GM21528 (cell line): ENCODE results near the gene RASGEF1B.
A peak's percentile ranks its signal among the peaks of the same experiment; 100 is the strongest.
"Not testable (repeated sequence)": the region's sequence is repeated elsewhere in the genome, so short reads cannot be mapped to it uniquely, and the experiment has no call there.

Experiments
- ATAC-seq: cut with Tn5 transposase; IDR thresholded peaks from one replicate; pipeline ENCODE4 v1.9.1; 2021; ENCODE audit warnings: mild to moderate bottlenecking, moderate library complexity; ENCODE audit not compliant: unreplicated experiment, low FRiP score

Gene RASGEF1B

DNA sequence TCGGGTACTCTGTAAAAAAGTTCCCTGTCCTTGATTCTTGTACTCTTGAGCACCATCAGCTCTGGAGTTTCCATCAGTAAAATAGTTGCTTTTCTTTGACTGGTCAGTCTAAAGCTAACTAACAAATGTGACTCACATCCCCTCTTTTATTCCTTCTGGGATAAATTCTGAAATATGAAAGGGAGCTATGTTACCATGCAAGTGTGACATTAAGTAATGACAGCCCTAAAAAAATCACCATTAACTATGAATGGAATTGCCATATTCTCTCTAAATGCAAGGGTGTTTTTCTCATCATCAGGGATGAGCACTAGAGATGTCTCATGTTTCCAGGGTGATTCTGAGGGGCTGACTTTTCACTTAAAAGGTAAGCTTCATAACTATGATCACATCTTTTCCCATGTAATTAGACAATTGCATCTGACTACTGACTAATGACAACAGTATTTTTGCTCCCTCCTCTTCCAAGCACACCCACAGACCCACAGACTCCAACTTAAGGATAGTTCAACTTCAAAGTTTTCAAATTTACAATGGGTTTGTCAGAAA, 26.9 kb upstream of the RASGEF1B start:
- ATAC-seq: no peak

DNA sequence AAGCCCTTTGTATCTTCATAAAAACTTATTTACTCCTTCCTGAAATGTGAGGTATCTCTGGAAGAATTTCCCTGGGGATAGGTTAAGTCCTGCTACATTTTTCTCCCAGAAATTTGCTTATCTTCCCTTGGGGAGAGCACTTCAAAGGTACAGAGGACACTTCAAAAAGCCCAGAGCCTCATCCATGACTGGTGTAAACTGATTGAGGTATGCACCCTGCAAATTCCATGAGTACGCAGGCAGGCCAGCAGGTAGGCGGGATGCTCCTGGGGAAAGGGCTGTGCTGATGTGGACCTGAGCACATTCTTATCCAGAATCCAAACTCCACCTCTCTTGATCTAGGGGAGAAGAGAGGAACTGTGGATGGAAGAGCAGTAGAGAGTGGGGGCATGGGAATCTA, 26.3 kb upstream of the RASGEF1B start:
- ATAC-seq: no peak

DNA sequence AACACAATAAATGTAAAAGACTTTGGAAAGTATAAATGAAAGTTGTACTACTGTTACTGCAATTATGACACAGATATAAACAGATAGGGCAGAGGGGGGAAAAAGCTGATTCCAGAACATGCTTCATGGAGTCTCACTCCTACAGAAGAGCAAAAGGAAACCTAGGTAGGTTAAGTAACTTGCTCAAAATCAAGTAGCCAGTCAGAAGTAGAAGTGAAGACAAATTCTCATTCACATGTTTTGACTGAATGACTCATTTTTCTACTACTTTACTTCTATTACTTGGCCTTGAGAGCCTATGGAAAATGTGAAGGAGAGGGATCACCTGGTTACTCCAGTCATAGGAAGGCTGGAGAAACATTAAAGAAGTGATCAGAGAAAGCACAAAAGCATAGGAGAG, 23.6 kb upstream of the RASGEF1B start:
- ATAC-seq: no peak

- peak; percentile 74 for ATAC-seq
These were observed 22.3 kb upstream of the RASGEF1B start for GRCh38 chr4:81494031-81494431.

DNA sequence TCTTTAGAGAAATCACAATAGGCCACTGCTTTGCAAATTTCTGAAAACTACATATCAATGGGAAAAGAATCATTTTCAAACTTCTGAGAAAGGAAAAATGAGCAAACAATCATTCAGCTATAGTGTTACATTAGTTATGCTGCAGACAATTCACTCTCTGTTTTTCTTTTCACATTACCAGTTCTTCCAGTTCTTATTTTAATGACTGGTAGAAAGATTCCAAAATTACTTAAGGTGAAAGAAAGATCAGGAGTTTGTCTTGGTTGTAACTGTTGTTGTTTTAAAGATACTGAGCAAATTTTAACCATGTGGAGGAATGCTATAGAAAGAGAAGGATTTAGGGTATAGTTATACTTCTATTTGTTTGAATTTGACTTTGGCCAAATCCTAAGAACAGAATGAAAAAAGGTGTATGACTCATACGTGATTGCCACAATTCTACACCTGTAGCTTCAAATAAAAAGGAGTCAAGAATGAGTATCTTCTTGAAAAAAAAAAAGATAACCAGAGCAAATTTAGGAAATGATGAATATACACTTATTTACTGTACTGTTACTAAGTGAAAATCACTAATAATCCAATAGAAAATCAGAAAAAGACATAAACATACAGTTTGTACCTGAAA, 21.0 kb upstream of the RASGEF1B start:
- ATAC-seq: no peak

GRCh38 chr4:81491943-81492342, 20.2 kb upstream of the RASGEF1B start:
- peak; percentile 70 for ATAC-seq

DNA sequence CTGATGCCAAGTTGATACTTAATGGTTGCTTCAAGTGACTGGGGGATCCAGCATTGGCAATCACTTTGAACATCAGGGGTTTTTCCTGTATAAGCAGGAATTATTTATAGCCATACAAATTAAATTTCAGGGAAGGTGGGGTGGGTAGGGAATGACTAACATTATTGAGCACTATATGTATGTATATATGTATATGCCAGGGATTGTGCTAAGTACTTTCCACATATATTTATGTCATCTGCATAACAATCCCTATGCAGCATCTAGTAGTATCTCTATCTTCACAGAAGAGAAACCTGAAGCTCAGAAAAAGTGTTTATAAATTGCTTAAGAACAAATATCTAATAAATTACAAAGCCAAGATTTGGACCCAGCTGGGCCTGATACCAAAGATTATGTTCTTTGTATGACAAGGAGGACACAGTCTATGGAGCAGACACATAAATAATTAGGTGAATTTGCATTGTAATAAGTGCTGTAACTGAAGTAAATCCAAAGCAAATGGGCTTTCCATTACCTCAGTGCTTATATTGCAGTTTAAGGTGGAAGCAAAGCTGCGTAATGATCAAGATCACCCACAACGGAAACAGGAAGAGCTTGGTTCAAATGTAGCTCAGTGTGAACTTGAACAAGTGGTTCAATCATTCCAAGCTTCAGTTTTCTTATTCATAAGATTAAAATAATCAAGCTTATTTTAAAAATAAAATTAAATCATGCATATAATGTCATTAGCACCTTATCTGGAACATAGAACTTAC, 18.9 kb upstream of the RASGEF1B start:
- ATAC-seq: no peak

GRCh38 chr4:81486502-81486901, 14.8 kb upstream of the RASGEF1B start:
- ATAC-seq: no peak

GRCh38 chr4:81485310-81485980, 13.7 kb upstream of the RASGEF1B start:
- ATAC-seq: no peak

GRCh38 chr4:81482326-81482725, 10.6 kb upstream of the RASGEF1B start:
- no peak for ATAC-seq

DNA sequence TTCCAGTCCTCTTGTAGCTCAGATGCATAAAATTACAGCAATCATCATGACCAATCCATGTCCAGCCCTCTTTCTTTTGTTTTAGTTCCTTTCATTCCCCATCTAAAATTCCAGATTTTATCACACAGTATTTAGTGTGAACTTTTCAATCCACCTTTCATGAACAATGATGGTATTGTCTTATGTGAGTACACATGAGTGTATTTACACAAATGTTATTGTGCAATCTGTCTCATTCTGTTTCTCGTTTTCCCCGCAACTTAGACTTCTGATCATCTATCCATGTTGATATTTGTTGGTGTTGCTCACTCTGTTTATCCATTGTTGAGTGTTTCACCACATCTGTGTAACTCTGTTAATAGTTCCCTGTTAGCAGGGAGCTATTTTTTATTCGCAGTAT, 9.4 kb upstream of the RASGEF1B start:
- no peak for ATAC-seq

- not testable (repeated sequence) for ATAC-seq
These were observed 7.9 kb upstream of the RASGEF1B start for GRCh38 chr4:81479573-81479972.

DNA sequence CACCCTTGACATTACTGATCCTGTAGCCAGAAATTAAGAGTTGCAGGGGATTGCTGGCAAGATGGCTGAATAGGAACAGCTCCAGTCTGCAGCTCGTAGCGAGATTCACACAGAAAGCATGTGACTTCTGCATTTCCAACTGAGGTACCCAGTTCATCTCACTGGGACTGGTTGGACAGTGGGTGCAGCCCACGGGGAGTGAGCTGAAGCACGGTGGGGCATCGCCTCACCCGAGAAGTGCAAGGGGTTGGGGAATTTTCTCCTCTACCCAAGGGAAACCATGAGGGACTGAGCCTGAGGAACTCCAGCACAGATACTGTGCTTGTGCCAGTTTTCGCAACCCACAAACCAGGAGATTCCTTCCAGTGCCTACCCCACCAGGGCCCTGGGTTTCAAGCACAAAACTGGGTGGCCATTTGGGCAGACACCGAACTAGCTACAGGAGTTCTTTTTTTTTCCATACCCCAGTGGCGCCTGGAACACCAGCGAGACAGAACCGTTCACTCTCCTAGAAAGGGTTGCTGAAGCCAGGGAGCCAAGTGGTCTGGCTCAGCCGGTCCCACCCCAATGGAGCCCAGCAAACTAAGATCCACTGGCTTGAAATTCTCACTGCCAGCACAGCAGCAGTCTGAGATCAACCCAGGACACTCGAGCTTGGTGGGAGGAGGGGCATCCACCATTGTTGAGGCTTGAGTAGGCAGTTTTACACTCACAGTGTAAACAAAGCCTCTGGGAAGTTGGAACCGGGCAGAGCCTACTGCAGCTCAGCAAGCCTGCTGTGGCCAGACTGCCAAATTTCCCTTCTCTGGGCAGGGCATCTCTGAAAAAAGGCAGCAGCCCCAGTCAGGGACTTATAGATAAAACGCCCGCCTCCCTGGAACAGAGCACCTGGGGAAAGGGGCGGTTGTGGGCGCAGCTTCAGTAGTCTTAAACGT, 1.9 kb upstream of the RASGEF1B start:
- ATAC-seq: not testable (repeated sequence)

- peak; percentile 72 for ATAC-seq
These were observed 825 bp upstream of the RASGEF1B start for GRCh38 chr4:81472281-81473182.

- ATAC-seq: peak; percentile 24
These were observed 464 bp downstream of the RASGEF1B start for GRCh38 chr4:81471298-81471587.

GRCh38 chr4:81470456-81471297, 1.0 kb downstream of the RASGEF1B start:
- ATAC-seq: no peak

DNA sequence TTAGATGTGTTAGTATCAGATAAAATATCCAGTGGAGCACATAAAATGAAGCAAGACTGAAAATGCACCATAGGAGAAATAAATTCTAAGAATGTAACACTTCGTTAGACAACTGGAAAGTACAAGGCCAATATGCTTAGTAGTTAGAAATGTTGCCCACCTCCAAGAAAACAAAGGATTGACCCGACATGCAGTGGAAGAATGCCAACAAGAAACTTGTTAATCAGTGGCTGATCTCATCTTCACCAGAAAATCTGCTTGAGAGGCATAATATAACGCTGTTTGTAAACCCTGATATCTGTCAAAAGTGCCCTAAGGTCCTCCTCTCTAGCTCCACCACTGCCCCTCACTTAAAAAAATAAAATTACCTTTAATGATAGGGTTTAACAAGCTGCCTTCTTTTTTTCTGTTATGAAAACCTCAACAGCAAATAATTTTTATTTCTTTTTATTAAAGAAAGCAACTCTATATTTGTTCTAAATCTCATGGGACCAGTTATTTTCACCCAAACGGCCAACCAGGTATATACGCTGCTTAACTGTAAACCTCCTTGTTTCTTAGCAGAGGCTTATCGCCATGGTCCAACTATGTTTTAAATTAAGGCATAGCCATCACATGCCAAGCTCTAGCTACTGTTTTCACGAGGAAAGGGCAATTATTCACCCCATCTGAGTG, 1.8 kb downstream of the RASGEF1B start:
- ATAC-seq: no peak

GRCh38 chr4:81468678-81469077, 3.0 kb downstream of the RASGEF1B start:
- no peak for ATAC-seq
